OCI-LY3 (cell line): ENCODE data around the gene MMP7.

Experiments
- H2AFZ ChIP-seq: fragments of 200-600, 300-600 bp; shearing (Covaris generic); 2 replicates; pipeline ENCODE4 v1.6.0; 2014; ENCODE audit warnings: antibody characterized with exemption, low read depth, low read length
- H3K27ac ChIP-seq: fragments of 200-600, 300-600 bp; sonication (generic); 2 replicates; pipeline ENCODE4 v1.5.1; 2014; ENCODE audit warnings: mild to moderate bottlenecking, low read length, moderate library complexity, mixed read lengths
- H3K27me3 ChIP-seq: fragments of 200-600, 300-600 bp; sonication (generic); 2 replicates; pipeline ENCODE4 v1.6.1; 2014; ENCODE audit warnings: low read depth, low read length, mixed read lengths
- H3K36me3 ChIP-seq: fragments of 200-600, 300-600 bp; sonication (generic); replicated peaks from 2 replicates; pipeline ENCODE3; 2014; ENCODE audit warnings: low read depth, low read length, mixed read lengths
- H3K4me1 ChIP-seq: fragments of 300-600, 200-600 bp; sonication (generic); 2 replicates; pipeline ENCODE4 v1.6.1; 2014; ENCODE audit warnings: low read length, mixed read lengths
- H3K4me2 ChIP-seq: fragments of 200-600, 300-600 bp; sonication (generic); 2 replicates; pipeline ENCODE4 v1.6.1; 2014; ENCODE audit warnings: low read length, mixed read lengths
- H3K4me3 ChIP-seq: fragments of 300-600, 200-600 bp; sonication (generic); 2 replicates; pipeline ENCODE4 v1.5.1; 2014; ENCODE audit warnings: antibody characterized with exemption, mild to moderate bottlenecking, low read length, moderate library complexity
- H3K79me2 ChIP-seq: fragments of 300-600, 200-600 bp; shearing (Covaris generic); 2 replicates; pipeline ENCODE4 v1.6.1; 2014; ENCODE audit warnings: mild to moderate bottlenecking, low read length, mixed read lengths
- H3K9ac ChIP-seq: fragments of 300-600, 200-600 bp; shearing (Covaris generic); 2 replicates; pipeline ENCODE4 v1.6.0; 2014; ENCODE audit warnings: mild to moderate bottlenecking, low read length, moderate library complexity
- H3K9me3 ChIP-seq: fragments of 200-600, 300-600 bp; shearing (Covaris generic); 2 replicates; pipeline ENCODE4 v1.6.1; 2014; ENCODE audit warnings: low read length, mixed read lengths; ENCODE audit not compliant: insufficient read depth
- H4K20me1 ChIP-seq: fragments of 200-600, 300-600 bp; sonication (generic); 2 replicates; pipeline ENCODE4 v1.6.1; 2016; ENCODE audit warnings: low read length, mixed read lengths; ENCODE audit not compliant: insufficient read depth
- EZH2phosphoT487 ChIP-seq: fragments of 200-600 bp; shearing (Covaris generic); IDR thresholded peaks from 2 replicates; pipeline ENCODE4 v1.6.1; 2018; ENCODE audit warnings: antibody characterized with exemption, mixed run types, low read depth
- TF ChIP-seq, protein P1 (sequence below): fragments of 200-600, 300-600 bp; sonication (generic); IDR thresholded peaks from 2 replicates; pipeline ENCODE4 v1.5.1; 2014; ENCODE audit warnings: antibody characterized with exemption, low read length, low read depth

MMP7 gene

GRCh38 chr11:102482433-102482832 lies 48.1 kb downstream of the MMP7 start:
- Histone ChIP-seq H3K9ac (no peak overlapping the region), H3K36me3 (no peaks in the 10 kb centered on the region), H3K4me3 (no peak overlapping the region), H3K4me2 (no peak overlapping the region), H4K20me1 (no peaks in the 10 kb centered on the region), H3K27ac (no peak overlapping the region), H3K79me2 (no peaks in the 10 kb centered on the region), H3K4me1 (peaks cover 14% of the 10 kb centered on the region), H3K27me3 (peaks cover 6% of the 10 kb centered on the region; the same call in 1 of the 2 replicates), H2AFZ (no peak overlapping the region), H3K9me3 (no peaks in the 10 kb centered on the region)
- no peak for TF ChIP-seq EZH2phosphoT487
- TF ChIP-seq, protein P1, sequence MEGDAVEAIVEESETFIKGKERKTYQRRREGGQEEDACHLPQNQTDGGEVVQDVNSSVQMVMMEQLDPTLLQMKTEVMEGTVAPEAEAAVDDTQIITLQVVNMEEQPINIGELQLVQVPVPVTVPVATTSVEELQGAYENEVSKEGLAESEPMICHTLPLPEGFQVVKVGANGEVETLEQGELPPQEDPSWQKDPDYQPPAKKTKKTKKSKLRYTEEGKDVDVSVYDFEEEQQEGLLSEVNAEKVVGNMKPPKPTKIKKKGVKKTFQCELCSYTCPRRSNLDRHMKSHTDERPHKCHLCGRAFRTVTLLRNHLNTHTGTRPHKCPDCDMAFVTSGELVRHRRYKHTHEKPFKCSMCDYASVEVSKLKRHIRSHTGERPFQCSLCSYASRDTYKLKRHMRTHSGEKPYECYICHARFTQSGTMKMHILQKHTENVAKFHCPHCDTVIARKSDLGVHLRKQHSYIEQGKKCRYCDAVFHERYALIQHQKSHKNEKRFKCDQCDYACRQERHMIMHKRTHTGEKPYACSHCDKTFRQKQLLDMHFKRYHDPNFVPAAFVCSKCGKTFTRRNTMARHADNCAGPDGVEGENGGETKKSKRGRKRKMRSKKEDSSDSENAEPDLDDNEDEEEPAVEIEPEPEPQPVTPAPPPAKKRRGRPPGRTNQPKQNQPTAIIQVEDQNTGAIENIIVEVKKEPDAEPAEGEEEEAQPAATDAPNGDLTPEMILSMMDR = no peak

DNA sequence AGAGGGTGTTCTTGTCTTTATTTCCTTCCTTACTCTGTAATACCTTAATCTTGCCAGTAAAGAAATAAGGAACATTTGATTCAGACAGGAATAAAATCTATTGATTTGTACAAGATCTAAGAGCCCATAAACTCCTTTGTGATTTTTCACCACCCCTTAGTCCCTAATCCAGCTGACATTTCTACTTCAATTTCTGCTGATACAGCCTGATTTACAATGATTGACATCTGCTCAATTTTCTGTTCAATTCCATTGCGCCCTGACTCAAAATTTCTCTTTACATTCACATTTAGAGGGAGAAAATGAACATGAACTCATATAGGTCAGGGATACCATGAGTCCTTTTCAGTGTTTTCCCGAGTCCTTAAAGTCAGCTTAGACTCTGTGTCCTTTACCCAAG lies 50.8 kb downstream of the MMP7 start:
- Histone ChIP-seq H2AFZ (no peak overlapping the region), H3K9me3 (no peaks in the 10 kb centered on the region), H3K36me3 (no peaks in the 10 kb centered on the region), H3K4me3 (no peak overlapping the region), H3K4me1 (peaks cover 41% of the 10 kb centered on the region), H3K27me3 (no peaks in the 10 kb centered on the region; the same call in 1 of the 2 replicates), H3K9ac (no peak overlapping the region), H3K4me2 (no peak overlapping the region), H3K79me2 (no peaks in the 10 kb centered on the region), H3K27ac (no peak overlapping the region), H4K20me1 (no peaks in the 10 kb centered on the region)
- TF ChIP-seq, protein P1 = no peak
- no peak for TF ChIP-seq EZH2phosphoT487

DNA sequence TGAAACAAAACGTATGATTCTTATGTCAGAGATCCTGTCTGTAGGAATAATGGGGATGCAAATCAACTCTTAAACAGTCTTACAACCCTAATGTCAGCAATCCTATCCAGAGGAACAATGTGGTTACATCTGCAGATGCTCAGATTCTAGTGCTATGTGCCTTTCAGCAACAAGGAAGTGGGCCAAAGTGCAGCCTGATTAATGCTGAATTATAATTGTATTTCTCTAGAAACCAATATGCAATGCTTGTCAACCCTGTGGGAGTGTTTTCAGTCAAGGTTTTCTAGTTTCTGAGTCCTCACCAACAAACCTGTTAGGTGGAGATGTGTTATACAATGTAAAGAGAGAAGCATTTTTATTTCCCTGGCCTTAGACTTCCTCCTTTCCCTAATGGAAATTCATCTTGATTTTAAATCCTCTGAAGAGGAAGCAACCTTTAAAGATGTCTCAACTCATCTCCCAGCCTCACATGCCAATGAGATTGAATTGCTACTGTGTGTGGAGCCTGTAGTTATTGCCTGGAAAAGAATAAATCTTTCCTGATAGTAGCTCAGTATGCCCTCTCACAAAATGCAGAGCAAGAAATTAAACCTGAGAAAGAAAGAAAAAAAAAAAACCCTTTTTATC lies 51.8 kb downstream of the MMP7 start:
- Histone ChIP-seq H2AFZ (0 out of 2 replicates have a peak overlapping the region, but pooled peaks have one; percentile 39), H3K4me2 (no peak overlapping the region)

DNA sequence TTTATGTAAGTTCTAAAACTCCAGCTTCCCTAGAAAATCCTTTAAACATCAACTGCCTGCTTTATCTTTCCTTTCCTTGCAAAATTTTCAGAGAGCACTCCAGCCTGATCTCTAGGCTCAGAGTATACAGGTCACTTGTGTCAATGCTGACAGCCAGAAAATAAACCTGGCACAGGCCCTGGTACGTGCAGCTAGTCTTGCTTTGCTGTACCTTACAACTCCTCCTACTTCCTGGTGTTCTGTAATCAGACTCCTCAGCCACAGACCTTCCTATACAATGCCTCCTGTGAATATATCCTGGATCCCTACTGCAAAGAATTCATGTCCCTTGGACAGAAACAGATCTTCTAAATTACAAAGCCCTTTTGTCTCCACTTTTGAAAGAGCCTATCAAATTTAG lies 53.7 kb downstream of the MMP7 start:
- Histone ChIP-seq H3K36me3 (no peaks in the 10 kb centered on the region), H3K4me1 (peaks cover 52% of the 10 kb centered on the region), H3K9ac (0 out of 2 replicates have a peak overlapping the region, but pooled peaks have one; percentile 9), H4K20me1 (no peaks in the 10 kb centered on the region), H3K4me2 (peak overlapping the region; percentile 57), H3K79me2 (no peaks in the 10 kb centered on the region), H3K9me3 (peaks cover 5% of the 10 kb centered on the region; the same call in 1 of the 2 replicates), H2AFZ (peak overlapping the region; percentile 73), H3K4me3 (0 out of 2 replicates have a peak overlapping the region, but pooled peaks have one; percentile 5), H3K27me3 (peaks cover 7% of the 10 kb centered on the region), H3K27ac (peak overlapping the region; percentile 21; the same call in 1 of the 2 replicates)
- TF ChIP-seq, protein P1 = no peak
- no peak for TF ChIP-seq EZH2phosphoT487

More for the DNA sequence above, 51.8 kb downstream of the MMP7 start:
- peaks cover 50% of the 10 kb centered on the region for H3K4me1 ChIP-seq
- H4K20me1 ChIP-seq = no peaks in the 10 kb centered on the region
- H3K4me3 ChIP-seq = no peak overlapping the region
- peaks cover 2% of the 10 kb centered on the region for H3K27me3 ChIP-seq
- TF ChIP-seq EZH2phosphoT487 = no peak
- TF ChIP-seq, protein P1 = no peak
- H3K79me2 ChIP-seq = no peaks in the 10 kb centered on the region
- H3K36me3 ChIP-seq = no peaks in the 10 kb centered on the region
- H3K9ac ChIP-seq = no peak overlapping the region
- peaks cover 3% of the 10 kb centered on the region; the same call in 1 of the 2 replicates for H3K9me3 ChIP-seq
- H3K27ac ChIP-seq = no peak overlapping the region
